Stomach (tissue), 4 donors: ENCODE data around the gene AK1.

Experiments
- CTCF ChIP-seq, 7 experiments: fragments of 450-650 bp in 4 of 7; fragments of 200-600 bp in 3 of 7; sonication (generic) in 3 of 7; IDR thresholded peaks; one replicate each; pipeline ENCODE4 v1.5.1; 2016 to 2019; ENCODE audit warnings: antibody characterized with exemption in 7 of 7, control low read depth in 2 of 7, mild to moderate bottlenecking in 1 of 7
- EP300 ChIP-seq: sonication (generic); formaldehyde crosslinking; IDR thresholded peaks from one replicate; pipeline ENCODE4 v1.6.1; 2017; ENCODE audit warnings: antibody characterized with exemption
- POLR2A ChIP-seq, 4 donors: fragments of 450-650 bp; IDR thresholded peaks; one replicate each; pipeline ENCODE4 v1.6.1; 2016; ENCODE audit warnings: antibody characterized with exemption in 4 of 4, control low read depth in 2 of 4, mild to moderate bottlenecking in 1 of 4, moderate library complexity in 1 of 4
- POLR2AphosphoS5 ChIP-seq, 3 donors: sonication (generic); formaldehyde crosslinking; IDR thresholded peaks; one replicate each; pipeline ENCODE4 v1.6.1; 2016; ENCODE audit warnings: antibody characterized with exemption in 3 of 3

GRCh38 chr9:127915801-127916719, 38.6 kb upstream of the AK1 start:
- TF ChIP-seq CTCF (IDR thresholded peaks at IDR 0.05): no peak
- no peak for TF ChIP-seq POLR2A (IDR thresholded peaks at IDR 0.05)
- TF ChIP-seq POLR2AphosphoS5 (IDR thresholded peaks at IDR 0.05): no peak
- no peak for TF ChIP-seq EP300
